D341Med (cell line): ENCODE results near the gene KCNJ11.

ENCODE experiments used
- DNase-seq: peaks from one replicate; pipeline ENCODE4 v3.0.0; 2012; ENCODE audit warnings: low spot score

KCNJ11 gene

GRCh38 chr11:17408641-17409040 is 20.2 kb upstream of the KCNJ11 start:
- no peak for DNase-seq

DNA sequence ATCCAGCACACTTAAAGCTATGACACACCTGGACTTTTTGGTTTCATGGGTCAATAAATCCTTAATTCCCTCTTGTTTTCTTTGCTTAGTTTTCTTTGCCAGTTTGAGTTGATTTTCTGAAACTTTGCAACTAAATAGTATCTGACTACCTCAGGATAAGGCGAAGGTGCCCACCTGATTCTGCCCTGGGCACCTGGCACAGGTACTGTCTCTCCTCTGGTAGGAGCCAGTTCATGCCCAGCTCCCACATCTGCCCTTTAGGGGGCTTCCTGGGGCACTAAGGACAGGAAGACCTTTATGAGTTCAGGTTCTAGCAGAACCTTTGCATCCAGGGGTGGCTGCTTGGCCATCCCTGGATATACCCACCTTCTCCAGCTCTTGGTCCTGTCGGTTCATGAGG is 19.6 kb upstream of the KCNJ11 start:
- no peak for DNase-seq

GRCh38 chr11:17407575-17407974 is 19.1 kb upstream of the KCNJ11 start:
- no peak for DNase-seq

- DNase-seq, result no peak
Measured at GRCh38 chr11:17406818-17407149, 18.3 kb upstream of the KCNJ11 start.

DNA sequence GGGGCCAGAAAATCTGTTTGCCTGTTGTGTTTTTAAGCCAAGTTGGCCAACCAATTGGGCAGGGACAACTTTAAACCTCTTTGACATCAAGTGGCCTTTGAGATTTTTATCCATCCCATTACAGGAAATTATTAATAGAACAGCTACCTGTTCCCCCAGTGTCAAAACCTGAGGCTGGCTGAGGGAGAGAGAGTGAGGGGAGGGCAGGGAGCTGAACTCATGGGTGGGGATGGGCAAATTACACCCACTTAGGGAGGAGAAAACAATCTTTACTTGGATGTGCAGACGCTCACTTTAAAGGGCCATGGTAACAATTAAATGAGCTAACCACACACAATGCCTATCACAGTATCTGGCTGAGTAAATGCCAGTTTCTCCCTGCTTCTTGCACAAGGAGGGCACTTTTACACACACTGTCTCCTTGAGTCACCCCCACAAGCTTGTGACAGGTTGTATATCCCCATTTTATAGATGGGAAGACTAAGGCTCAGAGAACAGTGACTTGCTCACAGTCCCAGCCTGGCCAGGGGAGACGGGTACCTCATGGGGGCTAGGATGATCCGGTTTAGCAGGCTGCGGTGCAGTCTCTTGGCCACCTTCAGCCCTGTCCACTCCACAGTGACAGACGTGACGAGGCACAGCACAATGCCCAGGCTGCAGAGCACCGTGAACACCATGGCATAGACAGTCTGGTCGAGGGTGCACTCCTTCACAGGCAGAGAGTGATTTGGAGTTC is 17.8 kb upstream of the KCNJ11 start:
- no peak for DNase-seq

- DNase-seq, result peak; percentile 70
Measured at GRCh38 chr11:17405232-17406005, 17.0 kb upstream of the KCNJ11 start.

DNA sequence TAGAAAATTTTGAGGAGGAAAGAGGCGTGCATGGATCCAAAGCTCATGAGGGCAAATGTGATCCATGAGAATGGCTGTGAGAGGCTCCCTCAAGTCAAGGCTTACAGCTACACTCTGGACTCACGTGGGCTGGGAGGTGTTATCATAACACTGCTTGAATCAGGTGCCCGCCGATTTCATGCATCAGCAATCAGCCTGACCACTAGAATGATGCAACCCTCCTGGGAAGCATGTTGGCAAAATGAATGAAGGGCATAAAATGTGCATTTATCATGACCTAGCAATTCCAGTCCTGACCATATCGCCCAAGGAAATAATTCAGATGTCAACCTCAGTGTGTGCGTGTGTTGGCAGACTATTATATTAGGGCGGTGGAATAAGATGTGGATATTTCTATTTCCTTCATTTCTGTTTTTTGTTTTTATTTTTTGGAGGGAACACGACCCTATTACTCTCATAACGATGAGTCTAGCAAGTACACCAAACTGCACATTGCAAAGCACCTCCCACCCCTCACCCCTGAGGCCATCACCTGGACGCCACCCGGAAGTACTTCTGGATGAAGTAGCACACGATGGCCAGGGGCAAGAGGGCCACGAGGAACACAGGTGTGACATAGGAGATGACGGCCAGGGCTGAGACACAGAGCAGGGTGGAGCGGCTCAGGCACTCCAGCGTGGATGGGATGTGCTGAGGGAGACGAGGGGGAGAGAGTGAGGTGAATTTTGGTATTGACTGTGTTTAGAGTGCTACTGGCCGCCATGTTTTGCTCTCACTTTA is 15.7 kb upstream of the KCNJ11 start:
- no peak for DNase-seq

DNA sequence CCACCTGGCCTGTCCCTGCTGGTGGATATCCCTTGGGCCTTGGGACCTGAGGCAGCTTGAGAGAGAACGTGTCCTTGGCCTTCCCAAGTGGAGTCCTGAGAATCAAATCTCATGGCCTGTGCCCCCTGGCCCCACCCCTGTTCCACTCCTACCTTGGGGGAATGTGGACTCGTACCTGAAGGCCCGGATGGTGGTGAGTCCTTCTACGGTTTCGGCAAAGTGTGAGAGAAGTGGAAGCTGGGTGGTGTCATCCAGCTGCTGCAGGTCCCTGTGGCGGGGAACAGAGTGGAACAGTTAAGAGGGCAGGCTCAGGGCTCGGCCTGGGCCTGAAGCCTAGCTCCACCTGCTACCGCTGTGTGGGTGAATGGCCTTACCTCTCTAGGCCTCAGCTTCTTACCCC is 14.0 kb upstream of the KCNJ11 start:
- DNase-seq, result no peak

DNA sequence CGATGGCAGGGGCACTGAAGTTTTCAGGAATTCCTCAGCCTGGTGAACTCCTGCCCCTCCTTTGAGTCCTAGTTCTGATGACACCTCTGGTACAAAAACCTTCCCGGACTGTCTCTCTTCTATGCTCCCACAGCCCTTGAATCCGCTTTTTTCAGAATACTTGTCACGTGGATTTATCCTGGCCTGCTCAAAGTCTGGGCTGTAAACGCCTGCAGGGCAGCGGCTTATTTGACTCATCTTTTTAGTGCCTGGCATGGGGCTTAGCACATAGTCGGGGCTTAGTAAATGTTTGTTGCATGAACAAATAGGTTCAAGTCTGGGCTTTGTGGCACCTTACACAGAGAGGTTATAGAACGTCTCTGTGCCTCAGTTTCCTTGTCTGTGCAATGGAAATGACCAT is 13.4 kb upstream of the KCNJ11 start:
- no peak for DNase-seq

DNA sequence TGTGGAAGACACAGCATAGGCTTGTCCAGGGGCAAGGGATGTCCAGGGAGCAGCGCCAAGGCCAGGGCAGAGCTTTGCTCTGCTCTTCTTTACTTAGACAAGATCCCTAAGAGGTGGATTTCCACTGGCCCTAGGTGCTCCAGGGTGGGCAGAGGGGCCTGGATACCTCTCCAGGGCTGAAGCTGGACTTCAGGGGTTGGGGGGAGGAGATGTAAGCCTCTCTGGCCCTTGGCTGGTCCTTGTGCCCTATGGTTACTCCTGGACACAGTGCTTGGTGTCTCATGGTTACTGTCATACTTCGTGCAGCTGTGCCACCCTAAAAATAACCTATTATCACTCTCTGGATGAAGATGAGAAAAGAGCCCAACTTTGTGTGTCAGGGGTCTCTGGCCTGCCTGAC is 12.9 kb upstream of the KCNJ11 start:
- DNase-seq, result no peak

- no peak for DNase-seq
Measured at GRCh38 chr11:17400048-17400775, 11.8 kb upstream of the KCNJ11 start.

- no peak for DNase-seq
Measured at GRCh38 chr11:17399236-17399635, 10.8 kb upstream of the KCNJ11 start.

DNA sequence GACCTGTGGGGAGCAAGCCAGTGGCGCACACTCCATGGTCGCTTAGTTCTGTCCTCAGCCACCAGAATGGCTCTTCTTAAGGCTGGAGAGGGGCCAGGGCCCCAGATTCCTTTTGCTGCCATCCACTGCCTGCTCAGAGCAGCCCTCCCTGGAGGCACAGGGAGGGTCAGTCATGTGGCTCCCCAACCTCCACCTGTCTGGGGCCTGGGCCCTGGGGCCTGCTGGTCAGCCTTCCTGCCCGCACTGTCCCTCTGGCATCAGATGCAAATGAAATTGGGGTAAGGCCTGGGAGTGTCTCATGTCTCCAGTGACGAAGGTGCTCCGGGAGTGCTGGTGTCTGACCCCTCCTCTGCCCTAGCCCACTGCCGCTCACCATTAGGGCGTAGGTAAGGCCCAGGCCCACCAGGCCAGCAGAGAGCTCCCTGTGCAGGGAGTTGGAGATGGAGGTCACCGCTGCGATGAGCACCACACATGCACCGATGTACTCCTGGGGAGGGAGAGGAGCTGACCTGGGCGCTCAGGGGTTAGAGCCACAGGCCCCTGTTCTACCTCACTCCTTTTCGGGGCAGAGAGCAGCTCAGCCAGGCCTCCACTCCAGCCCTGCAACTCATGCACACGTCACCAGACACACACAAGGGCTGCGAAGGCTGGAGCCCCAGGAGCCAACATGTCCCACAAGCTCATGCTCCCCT is 9.0 kb upstream of the KCNJ11 start:
- no peak for DNase-seq

GRCh38 chr11:17396598-17397310 is 8.3 kb upstream of the KCNJ11 start:
- DNase-seq, result no peak

DNA sequence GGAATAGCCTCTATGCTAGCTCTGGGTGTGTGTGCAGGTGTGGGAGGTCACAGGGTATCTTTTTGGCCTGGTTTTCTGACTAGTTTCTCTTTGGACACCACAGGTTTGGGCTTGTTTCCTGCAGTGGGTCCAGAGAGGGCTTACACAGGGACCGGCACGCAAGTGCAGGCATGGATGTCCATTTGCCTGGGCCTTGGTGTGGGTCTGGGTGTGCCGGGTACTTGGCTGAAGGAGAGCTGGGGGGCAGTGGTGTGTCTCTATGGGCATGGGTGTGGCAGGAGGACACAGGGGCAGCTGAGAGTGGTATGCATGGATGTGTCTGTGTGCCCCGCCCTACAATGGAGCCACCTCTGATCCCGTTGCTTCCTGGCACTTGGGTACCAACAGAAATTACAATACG is 7.5 kb upstream of the KCNJ11 start:
- DNase-seq, result no peak

DNA sequence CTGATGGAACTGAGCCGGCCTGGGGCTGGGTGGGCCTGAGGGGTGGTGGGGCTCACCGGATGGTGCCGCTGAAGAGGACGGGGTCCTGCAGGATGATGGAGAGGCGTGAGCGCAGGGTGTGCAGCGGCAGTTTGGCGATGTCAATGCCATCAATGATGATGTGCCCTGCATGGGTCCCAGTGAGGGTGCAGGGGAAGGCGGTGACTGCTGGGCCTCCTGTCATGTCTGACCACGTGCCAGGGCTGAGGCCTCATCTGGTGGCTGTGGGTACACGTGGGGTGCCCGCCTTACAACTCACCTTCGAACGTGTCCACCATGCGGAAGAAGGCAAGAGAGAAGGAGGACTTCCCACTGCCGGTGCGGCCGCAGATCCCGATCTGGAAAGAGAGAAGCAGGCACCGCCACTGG is 7.1 kb upstream of the KCNJ11 start:
- DNase-seq, result no peak

DNA sequence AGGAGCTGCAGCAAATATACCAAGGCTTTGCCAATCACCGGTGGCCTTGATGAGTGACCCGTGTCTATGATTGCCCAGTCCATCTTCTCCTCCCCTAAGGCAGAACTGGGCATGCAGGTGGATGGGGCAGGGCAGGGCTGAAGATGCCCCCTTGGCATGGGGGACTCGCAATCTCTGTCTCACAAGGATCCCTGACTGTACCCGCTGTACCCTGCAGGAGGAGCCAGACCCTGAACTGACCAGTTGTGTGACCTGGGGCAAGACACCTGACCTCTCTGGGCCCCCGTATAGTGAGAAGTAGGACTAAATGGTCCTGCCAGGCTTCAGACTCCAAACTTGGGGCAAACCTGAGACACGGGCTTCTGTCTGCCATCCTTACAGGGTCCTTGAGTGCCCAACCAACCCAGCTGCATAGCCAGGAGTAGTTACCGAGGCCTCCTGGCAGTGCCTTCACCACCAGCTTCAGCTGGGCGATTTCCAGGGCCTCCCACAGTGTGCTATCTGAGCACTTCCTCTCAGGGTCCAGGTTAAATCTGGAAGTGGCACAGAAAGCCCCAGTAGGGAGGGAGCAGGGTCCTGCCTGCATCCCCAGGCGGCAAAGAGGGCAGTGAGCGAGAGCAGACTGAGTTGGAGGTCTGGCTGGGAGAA is 6.4 kb upstream of the KCNJ11 start:
- DNase-seq, result no peak

DNA sequence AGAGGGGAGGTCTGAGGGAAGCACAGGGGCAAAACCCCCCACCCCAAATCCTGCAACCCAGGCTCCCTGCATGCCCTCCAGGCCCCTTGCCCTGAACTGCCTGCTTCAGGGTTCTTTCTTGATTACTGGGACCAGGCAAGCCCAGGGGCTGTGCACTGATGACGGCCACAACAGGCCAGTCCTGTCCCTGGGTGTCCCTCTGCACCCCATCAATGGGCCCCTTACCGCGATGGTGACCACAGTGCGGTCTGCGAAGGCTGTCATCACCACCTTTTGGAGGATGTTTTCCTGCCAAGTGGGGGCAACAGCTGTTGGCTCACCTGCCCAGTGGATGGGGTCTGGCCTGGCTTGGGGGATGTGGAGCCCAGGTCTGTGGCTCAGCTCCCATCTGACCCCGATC is 5.0 kb upstream of the KCNJ11 start:
- no peak for DNase-seq

- DNase-seq, result no peak
Measured at GRCh38 chr11:17392872-17393271, 4.4 kb upstream of the KCNJ11 start.

DNA sequence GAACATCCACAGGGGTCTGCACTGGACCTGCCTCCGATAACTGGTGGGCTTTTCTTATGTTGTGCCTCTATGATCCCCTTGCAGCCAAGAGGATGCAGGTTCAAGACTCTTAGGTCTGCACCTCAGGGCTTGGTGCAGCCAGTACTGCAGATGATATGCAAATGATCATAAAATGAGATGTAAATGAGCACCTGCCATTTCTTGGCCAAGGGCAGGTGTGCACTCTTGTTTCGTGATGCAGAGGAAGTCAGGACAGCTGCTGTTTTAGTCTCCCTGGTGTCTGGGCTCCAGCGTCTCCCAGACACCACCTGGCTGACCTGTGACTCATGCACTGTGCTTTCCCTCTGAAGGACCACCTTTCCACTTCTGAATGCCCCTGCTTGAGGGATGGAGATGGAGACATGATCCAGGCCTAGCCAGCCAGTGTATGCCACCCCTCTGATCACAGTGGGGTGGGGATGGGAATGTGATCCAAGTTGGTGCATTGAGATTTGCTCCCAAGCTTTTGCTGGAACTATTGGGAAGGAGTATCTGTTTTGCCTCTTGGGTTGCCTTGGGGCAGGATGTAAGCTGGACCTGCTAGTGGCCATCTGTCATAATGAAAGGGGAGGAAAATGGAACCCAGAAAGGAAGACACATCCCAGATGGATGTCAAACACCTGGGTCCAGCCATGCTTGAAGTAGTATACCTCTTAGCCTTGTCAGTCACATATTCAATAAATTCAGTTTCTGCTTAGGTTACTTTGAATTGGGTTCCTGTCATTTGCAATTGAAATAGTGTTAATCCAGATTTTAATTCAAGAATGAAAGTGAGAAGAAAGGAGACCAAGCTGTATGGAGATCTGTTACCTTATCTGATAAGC is 3.3 kb upstream of the KCNJ11 start:
- DNase-seq, result no peak
